ENCODE results near the gene ZMAT2. TPM values are rescaled to one million over a fixed set of nuclear protein-coding genes. Genes with fewer than 3 reads are reported as not detected.

Gene ZMAT2
- total RNA-seq, 3 donors from 2014 or later, result 43.8 to 59.7 (median 45.9) TPM

GRCh38 chr5:140741967-140742366, 41.7 kb downstream of the ZMAT2 start:
- DNase-seq (no peak), ATAC-seq (no peak)
- no peak for TF ChIP-seq CTCF (IDR thresholded peaks at IDR 0.05)
- Histone ChIP-seq H3K9me3 (peaks cover 7% of the 10 kb centered on the region), H3K4me1 (ENCODE audit: low read depth) (no peaks in the 10 kb centered on the region), H3K36me3 (ENCODE audit: low read depth) (no peaks in the 10 kb centered on the region), H3K4me3 (no peak overlapping the region)
- intact Hi-C loops (cut with DNase I, micrococcal nuclease), result no loop called here

GRCh38 chr5:140753561-140753960, 53.3 kb downstream of the ZMAT2 start:
- TF ChIP-seq CTCF (IDR thresholded peaks at IDR 0.05), result no peak
- peaks cover 81% of the 10 kb centered on the region for H3K9me3 ChIP-seq
- intact Hi-C loops (cut with DNase I, micrococcal nuclease), result no loop called here

More at GRCh38 chr5:140753561-140753960, 53.3 kb downstream of the ZMAT2 start:
- DNase-seq, result no peak
- H3K4me1 ChIP-seq (ENCODE audit: low read depth), result no peaks in the 10 kb centered on the region
- ATAC-seq, result no peak
- no peak overlapping the region for H3K4me3 ChIP-seq
- no peaks in the 10 kb centered on the region for H3K36me3 ChIP-seq (ENCODE audit: low read depth)

Other genes with a start within 250 kb of the ZMAT2 start
- 10 to 100 TPM; 18.5 to 51.9 (median 23.1) TPM for gene EIF4EBP3, start 152.8 kb upstream of the ZMAT2 start, total RNA-seq
- gene SRA1, start 143.0 kb upstream of the ZMAT2 start, total RNA-seq, result 10 to 100 TPM; 27.9 to 38.0 (median 31.8) TPM
- gene APBB3, start 135.8 kb upstream of the ZMAT2 start, total RNA-seq, result 10 to 100 TPM; 18.8 to 32.5 (median 21.2) TPM
- gene SLC35A4, start 135.6 kb upstream of the ZMAT2 start, total RNA-seq, result 10 to 100 TPM; 65.5 to 96.9 (median 93.8) TPM
- gene CD14, start 67.3 kb upstream of the ZMAT2 start, total RNA-seq, result 10 to 100 TPM; 35.8 to 92.8 (median 90.9) TPM
- 10 to 100 TPM; 13.6 to 21.7 (median 16.8) TPM for gene TMCO6, start 61.0 kb upstream of the ZMAT2 start, total RNA-seq
- gene NDUFA2, start 52.8 kb upstream of the ZMAT2 start, total RNA-seq, result 10 to 100 TPM; 63.5 to 93.1 (median 83.0) TPM
- 10 to 100 TPM; 79.8 to 98.1 (median 79.9) TPM for gene IK, start 52.6 kb upstream of the ZMAT2 start, total RNA-seq
- 10 to 100 TPM; 32.3 to 42.3 (median 42.2) TPM for gene WDR55, start 35.5 kb upstream of the ZMAT2 start, total RNA-seq
- gene DND1, start 26.9 kb upstream of the ZMAT2 start, total RNA-seq, result 1 to 10 TPM in 2 of 3 donors, under 1 TPM in 1; 0.95 to 1.6 (median 1.1) TPM
- gene HARS1, start 9.1 kb upstream of the ZMAT2 start, total RNA-seq, result 10 to 100 TPM; 44.5 to 58.3 (median 56.4) TPM
- gene HARS2, start 9.0 kb upstream of the ZMAT2 start, total RNA-seq, result 10 to 100 TPM; 28.9 to 43.3 (median 39.6) TPM
- under 1 TPM in 1 of 3 donors, not detected in 2; 0.32 TPM for gene PCDHA1, start 85.7 kb downstream of the ZMAT2 start, total RNA-seq
- under 1 TPM in 1 of 3 donors, not detected in 2; 0.32 TPM for gene PCDHA2, start 94.4 kb downstream of the ZMAT2 start, total RNA-seq
- gene PCDHA3, start 100.6 kb downstream of the ZMAT2 start, total RNA-seq, result 1 to 10 TPM in 1 of 3 donors, under 1 TPM in 1, not detected in 1; 0.06 to 1.3 TPM
- under 1 TPM; 0.24 to 0.93 (median 0.85) TPM for gene PCDHA4, start 106.6 kb downstream of the ZMAT2 start, total RNA-seq
- under 1 TPM; 0.10 to 0.35 (median 0.26) TPM for gene PCDHA5, start 121.2 kb downstream of the ZMAT2 start, total RNA-seq
- gene PCDHA6, start 127.5 kb downstream of the ZMAT2 start, total RNA-seq, result under 1 TPM; 0.29 to 0.47 (median 0.35) TPM
- gene PCDHA7, start 133.8 kb downstream of the ZMAT2 start, total RNA-seq, result under 1 TPM in 2 of 3 donors, not detected in 1; 0.35 to 0.41 TPM
- under 1 TPM in 2 of 3 donors, not detected in 1; 0.14 to 0.19 TPM for gene PCDHA8, start 140.7 kb downstream of the ZMAT2 start, total RNA-seq
- under 1 TPM in 2 of 3 donors, not detected in 1; 0.16 to 0.17 TPM for gene PCDHA9, start 147.9 kb downstream of the ZMAT2 start, total RNA-seq
- under 1 TPM; 0.27 to 0.47 (median 0.29) TPM for gene PCDHA10, start 155.4 kb downstream of the ZMAT2 start, total RNA-seq
- gene PCDHA11, start 168.5 kb downstream of the ZMAT2 start, total RNA-seq, result under 1 TPM in 2 of 3 donors, not detected in 1; 0.19 to 0.58 TPM
- gene PCDHA12, start 174.9 kb downstream of the ZMAT2 start, total RNA-seq, result under 1 TPM in 2 of 3 donors, not detected in 1; 0.14 to 0.41 TPM
- gene PCDHA13, start 181.7 kb downstream of the ZMAT2 start, total RNA-seq, result under 1 TPM in 2 of 3 donors, not detected in 1; 0.23 to 0.32 TPM
- gene PCDHAC1, start 225.9 kb downstream of the ZMAT2 start, total RNA-seq, result under 1 TPM; 0.14 to 0.95 (median 0.24) TPM